ENCODE measurements around the gene TC2N. TPM values are rescaled to one million over a fixed set of nuclear protein-coding genes. Genes with fewer than 3 reads are reported as not detected.
A peak's percentile ranks its signal among the peaks of the same experiment; 100 is the strongest.

TC2N gene
- total RNA-seq, 1 donor from 2014 or later: 46.1 TPM

- FAIRE-seq (no peak), DNase-seq (ENCODE audit: low read depth) (no peak)
- Histone ChIP-seq H3K4me3 (ENCODE audit: low read depth, low read length) (no peak overlapping the region), H3K36me3 (ENCODE audit: control insufficient read depth, insufficient read depth, low read length) (no peaks in the 10 kb centered on the region), H3K27me3 (ENCODE audit: control insufficient read depth, insufficient read depth, low read length) (no peaks in the 10 kb centered on the region)
- no peak for TF ChIP-seq CTCF (IDR thresholded peaks at IDR 0.05; ENCODE audit: insufficient read depth, low read length, severe bottlenecking)
These were observed 89.1 kb downstream of the TC2N start for GRCh38 chr14:91778217-91778616.

- no peak for DNase-seq (ENCODE audit: low read depth)
- no peak for FAIRE-seq
- TF ChIP-seq CTCF (IDR thresholded peaks at IDR 0.05; ENCODE audit: insufficient read depth, low read length, severe bottlenecking): no peak
- Histone ChIP-seq H3K36me3 (ENCODE audit: control insufficient read depth, insufficient read depth, low read length) (no peaks in the 10 kb centered on the region), H3K4me3 (ENCODE audit: low read depth, low read length) (no peak overlapping the region), H3K27me3 (ENCODE audit: control insufficient read depth, insufficient read depth, low read length) (no peaks in the 10 kb centered on the region)
These were observed 92.9 kb downstream of the TC2N start for GRCh38 chr14:91774140-91775096.

GRCh38 chr14:91770185-91770584 is 97.2 kb downstream of the TC2N start:
- Histone ChIP-seq H3K36me3 (ENCODE audit: control insufficient read depth, insufficient read depth, low read length) (no peaks in the 10 kb centered on the region), H3K4me3 (ENCODE audit: low read depth, low read length) (no peak overlapping the region), H3K27me3 (ENCODE audit: control insufficient read depth, insufficient read depth, low read length) (no peaks in the 10 kb centered on the region)
- FAIRE-seq: no peak
- no peak for DNase-seq (ENCODE audit: low read depth)
- TF ChIP-seq CTCF (IDR thresholded peaks at IDR 0.05; ENCODE audit: insufficient read depth, low read length, severe bottlenecking): no peak

- DNase-seq (ENCODE audit: low read depth) (peak; percentile 93), FAIRE-seq (no peak)
These were observed 111.6 kb downstream of the TC2N start for GRCh38 chr14:91755570-91756295.

GRCh38 chr14:91754819-91755218 is 112.5 kb downstream of the TC2N start:
- no peaks in the 10 kb centered on the region for H3K36me3 ChIP-seq (ENCODE audit: control insufficient read depth, insufficient read depth, low read length)
- no peak for DNase-seq (ENCODE audit: low read depth)
- H3K4me3 ChIP-seq (ENCODE audit: low read depth, low read length): no peak overlapping the region
- H3K27me3 ChIP-seq (ENCODE audit: control insufficient read depth, insufficient read depth, low read length): no peaks in the 10 kb centered on the region
- FAIRE-seq: no peak
- no peak for TF ChIP-seq CTCF (IDR thresholded peaks at IDR 0.05; ENCODE audit: insufficient read depth, low read length, severe bottlenecking)

More at GRCh38 chr14:91755570-91756295, 111.6 kb downstream of the TC2N start:
- H3K4me3 ChIP-seq (ENCODE audit: low read depth, low read length): no peak overlapping the region
- TF ChIP-seq CTCF (IDR thresholded peaks at IDR 0.05; ENCODE audit: insufficient read depth, low read length, severe bottlenecking): no peak
- no peaks in the 10 kb centered on the region for H3K27me3 ChIP-seq (ENCODE audit: control insufficient read depth, insufficient read depth, low read length)
- H3K36me3 ChIP-seq (ENCODE audit: control insufficient read depth, insufficient read depth, low read length): no peaks in the 10 kb centered on the region
